Femur (tissue), 1 donor: Measurements from ENCODE around the gene LSP1.

Experiments used
- DNase-seq: peaks from one replicate; pipeline ENCODE4 v3.0.0-alpha.2; 2017

LSP1 gene

DNA sequence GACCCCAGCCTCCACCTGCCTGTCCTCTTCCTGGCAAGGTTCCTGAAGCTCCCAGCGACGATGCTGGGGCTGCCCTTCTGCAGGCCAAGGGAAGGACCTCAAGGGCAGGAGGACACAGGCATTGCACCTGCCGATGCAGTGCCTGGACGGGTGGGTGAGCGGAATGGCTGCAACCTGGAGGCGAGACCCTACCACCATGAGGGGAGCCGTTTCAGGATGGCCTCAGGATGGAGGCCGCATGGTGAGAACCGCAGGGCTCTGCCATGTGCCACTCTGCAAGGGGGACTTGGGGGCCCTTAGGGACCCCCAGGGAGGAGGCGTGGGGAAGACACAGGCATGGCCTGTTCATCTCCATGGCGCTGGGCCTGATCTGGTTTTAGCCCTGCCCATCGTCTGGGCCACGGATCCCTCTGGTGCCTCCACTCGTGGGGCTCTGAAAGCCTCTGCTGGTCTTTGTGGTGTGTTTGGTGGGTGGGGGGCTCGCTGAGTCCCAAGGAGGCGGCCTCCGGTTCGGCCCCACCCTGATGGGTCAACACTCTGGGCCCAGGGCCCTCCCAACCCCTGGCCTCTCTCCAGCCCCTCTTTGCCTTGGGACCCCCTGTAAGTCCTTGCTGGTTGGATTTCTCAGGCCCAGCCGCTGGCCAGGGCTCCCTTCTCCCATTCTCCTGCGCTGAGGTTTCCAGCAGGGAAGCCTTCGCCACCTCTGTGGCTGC is 1.3 kb upstream of the LSP1 start:
- no peak for DNase-seq

DNA sequence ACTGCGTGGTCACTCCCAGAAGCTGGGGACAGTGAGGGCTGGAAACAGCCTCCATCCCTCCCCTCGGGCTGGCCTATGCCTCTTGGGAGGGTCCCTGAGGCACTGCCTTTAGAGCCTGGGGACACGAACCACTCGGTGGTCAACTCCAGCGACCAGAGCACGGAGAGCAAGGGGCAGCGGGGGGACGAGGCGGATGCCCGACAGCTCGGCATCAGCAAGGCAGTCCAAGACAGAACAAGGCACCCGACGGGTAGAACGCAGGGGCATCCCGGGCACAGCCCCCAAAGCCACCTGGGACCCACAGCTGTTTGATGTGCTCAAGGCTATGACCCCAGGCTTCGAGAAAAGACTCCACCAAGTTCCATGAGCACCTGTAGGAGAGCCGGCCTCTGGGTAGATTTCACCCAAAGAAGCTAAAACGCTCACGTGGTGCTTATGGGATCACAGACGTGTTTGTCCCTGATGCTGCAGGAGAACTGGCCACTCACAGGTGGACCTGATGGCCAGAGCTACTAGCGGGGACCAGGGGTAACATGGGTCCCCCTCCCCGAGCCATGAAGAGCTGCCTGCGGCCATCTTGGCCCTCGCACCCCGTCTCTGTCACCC is 510 bp upstream of the LSP1 start:
- DNase-seq = no peak

DNA sequence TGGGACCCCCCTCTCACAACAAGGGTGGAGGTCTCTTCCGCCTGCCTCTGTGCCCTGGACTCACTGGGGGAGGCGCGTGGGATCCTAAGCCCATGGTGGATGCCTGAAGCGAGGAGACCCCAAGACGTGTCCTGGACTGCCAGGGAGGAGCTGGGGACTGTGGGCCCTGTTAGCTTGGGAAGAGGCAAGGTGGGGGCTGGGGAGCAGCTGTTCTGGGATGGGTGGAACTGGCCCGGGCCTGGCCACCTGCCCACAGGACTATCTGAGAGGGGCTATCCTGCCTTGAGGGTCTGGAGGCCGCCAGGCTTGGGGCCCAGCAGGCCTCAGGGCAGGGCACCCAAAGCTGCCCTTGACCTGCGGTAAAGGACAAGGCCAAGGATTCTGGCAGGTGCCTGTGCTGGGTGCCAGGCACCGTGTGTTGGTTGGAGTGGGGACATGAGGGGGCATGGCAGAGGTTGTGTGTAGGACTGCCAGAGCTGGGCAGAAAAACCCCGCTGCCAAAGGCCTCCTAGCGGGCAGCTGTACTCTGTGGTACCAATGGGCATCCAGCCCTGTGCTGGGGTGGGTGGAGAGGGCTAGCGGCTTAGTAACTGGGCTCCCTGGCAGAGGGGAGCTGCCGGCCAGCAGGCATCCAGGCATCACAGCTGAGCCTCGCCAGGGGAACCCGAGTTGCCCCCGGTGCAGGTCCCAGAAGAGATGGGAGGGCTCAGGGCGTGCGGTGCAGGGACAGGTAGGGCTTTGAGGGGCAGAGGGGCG is 670 bp downstream of the LSP1 start:
- DNase-seq = no peak

DNA sequence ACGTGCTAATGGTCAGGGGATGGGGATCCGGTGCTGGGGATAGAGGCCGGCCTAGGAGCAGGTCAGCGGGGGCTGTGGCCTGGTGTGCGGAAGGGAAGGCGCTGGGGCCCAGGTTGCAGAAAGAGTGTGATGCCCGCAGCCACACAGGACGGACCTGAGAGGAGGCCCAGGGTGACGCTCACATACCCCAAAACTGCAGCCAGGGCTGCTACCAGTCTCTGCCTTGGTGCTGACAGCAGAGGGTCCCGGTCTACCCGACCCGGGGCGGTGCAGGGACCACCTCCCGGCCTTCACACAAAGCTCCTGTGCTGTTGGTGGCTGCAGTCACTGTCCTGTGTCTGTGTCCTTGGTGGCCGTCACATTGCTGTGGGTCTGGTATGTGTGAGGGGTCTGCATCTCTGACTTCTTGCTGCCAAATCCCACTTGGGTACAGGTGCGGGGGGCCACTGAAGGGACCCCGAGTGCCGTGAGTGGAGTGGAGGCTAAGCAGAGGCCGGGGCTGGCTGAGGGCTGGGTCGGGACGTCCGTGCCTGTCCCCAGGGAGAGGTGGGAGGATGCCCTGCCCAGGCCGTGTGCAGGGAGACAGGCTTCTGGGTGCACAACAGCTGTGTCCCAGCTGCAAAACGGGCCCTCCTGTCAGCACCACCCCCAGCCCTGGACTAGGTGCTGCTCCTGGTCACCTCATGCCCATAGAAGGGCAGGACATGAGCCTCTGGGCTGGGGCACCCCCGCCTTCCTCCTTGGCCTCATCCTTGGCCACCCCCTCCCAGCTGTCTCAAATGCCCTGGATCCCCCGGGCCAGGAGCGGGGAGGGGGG is 1.5 kb downstream of the LSP1 start:
- no peak for DNase-seq

DNA sequence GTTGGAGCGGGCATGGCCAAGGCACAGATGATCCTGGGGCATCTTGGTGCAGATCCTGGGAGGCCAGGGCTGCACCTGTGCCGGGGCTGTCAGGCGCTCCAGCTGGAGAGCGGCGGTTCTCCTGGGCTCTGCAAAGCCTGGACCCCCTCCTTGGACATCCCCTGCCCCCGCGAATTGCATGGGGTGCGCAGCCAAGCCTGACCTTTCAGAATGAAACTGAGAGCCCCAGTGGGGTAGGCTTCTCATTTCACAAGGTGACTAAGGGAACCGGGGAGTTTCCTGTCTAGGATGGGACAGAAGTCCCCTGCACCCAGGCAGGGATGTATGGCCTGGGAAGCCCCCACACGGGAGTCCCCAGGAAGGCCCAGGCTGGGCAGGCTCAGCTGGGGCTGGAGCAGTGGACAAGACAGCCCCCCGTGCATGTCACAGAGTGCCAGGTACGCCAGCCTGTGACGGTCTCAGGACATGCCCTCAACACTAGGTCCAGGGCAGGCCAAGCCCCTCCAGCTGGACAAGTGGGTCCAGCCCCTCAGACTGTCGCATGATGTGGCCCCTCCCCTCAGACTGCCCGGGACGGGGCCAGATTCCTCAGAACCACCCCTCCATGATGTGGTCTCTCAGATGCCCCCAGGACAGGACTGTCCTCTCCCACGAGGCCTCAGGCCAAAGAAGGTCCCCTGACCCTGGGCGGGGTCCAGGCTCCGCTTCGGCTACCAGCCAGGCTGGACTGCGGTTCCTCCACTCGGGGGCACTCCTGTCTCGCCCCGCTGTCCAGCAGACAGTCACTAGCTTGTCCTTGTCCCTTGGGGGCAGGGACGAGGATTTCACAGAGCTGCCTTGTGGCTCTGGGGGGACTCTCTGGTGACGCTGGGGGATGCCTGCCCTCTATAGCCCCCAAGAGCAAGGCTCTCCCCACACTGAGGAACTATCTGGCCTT is 2.3 kb downstream of the LSP1 start:
- no peak for DNase-seq

DNA sequence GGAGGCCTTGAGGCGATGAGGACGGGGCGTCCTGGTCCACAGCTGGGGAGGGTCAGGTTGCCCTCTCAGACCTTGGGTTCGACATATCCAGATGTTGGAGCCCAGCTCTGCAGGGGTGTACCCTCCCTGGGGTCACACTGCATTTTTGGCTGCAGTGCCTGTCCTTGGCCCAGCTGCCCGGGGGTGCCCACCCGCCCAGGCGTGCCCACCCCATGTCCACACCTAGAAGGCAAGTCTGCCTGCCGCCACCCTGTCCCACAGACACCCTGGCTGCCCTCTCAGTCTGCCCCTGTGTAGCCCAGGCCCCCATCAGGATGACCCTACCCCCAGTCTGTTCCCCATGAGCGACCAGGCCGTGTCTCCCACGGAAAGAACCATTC is 3.0 kb downstream of the LSP1 start:
- DNase-seq = no peak

DNA sequence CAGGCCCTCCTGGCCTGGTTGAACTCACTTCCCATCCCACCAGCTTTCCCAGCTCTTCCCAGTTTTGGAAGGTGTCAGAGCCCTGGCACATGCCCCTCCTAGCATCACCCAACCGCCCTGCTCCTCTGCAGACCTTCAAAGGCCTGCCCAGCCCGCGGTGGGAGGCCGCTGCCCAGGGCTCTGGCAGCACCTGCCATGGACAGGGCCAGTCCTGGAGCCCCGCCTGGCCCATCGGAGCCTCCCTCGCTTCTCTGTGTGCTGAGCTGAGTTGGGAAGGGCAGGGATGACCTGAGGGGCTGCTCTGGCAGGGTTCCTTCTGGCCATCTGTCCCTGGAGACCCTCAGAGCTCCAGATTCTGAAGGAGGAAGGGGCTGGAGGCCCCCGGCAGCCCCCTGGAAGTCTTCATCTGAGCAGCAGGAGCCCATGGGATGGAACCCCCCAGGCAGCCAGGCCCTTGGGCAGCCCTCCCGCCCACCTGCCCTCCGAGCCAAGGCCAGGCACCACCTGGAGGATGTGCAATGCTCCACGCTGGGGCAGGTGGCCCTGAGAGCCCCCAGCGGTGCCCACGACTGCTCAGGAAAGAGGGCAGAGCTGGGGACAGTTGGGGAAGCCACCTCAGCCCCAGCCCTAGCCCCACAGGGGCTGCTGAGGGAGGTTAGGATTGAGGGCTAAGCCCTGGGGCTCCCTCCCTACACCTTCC is 3.6 kb downstream of the LSP1 start:
- no peak for DNase-seq

DNA sequence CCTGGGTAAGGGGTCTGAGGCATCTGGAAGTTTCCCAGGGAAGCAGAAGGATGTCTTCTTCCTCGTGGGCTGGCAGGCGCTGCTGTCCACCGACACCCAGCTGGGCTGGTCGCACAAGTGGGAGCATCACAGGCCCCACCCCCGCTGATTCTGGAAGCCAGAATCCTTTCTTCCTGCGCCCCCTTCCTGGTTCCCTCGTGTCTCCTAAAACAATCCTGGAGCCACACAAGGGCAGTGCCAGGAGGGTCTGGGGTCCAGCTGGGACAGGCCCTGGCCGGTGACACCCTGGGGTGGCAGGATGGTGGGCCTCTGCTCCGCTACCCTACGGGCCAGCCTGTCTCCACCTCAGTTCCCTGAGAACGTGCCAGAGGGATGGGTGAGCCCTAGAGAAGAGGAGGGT is 4.2 kb downstream of the LSP1 start:
- DNase-seq = no peak

DNA sequence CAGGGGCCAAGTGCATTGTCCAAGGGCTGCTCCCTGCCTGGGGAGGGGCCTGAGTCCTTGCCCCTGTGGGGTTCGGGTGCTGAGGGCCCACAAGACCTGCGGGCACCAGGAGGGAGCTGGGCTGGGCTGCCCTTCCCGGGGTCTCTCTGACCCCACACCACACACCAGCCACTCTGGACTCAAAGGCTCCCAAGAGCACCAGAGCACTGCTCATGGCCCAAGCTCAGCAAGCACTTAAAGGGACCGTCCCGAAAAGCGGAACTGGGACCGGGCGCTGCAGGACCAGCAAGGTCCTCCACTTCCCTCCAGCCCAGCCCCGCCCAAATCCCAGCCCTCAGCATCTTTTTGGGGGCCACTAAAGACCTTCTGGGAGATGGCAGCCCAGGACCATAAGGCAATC is 5.3 kb downstream of the LSP1 start:
- no peak for DNase-seq

DNA sequence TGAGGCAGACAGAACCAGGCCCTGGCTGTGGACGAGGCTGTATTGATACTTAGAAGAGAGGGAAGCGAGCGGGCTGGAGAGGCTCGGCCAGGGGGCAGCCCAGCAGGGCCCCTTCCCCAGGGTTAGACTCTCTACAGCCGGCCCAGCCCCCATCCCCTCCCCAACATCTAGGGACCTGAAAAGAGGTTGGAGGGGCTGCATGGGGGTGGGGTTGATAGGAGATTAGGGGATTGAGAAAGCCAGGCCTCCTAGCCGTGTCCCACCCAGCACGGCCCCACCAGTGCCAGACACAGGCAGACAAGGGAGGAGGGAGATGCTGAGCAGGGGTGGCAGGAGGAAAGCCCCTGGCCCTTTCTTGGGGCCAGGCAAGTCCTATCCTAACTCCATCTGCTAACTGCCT is 5.7 kb downstream of the LSP1 start:
- DNase-seq = no peak

DNA sequence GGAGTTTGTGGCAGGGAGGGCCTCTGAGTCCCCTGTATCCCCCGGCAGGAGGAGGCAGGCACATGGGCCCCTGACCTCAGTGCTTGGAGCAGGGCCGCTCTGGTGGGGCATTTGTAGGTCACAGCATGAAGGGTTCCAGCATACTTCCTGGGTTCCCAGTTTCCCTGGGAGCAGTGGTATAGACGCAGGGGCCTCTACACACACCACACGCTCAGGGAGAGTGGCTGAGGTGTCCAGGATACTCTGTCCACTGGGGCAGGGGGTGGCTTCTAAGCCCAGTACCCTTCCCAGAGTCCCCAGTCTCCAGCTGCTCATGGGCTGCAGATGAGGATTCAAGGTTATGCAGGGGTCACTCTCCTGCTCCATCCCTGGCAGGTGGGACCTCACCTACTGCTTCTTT is 6.1 kb downstream of the LSP1 start:
- no peak for DNase-seq

DNA sequence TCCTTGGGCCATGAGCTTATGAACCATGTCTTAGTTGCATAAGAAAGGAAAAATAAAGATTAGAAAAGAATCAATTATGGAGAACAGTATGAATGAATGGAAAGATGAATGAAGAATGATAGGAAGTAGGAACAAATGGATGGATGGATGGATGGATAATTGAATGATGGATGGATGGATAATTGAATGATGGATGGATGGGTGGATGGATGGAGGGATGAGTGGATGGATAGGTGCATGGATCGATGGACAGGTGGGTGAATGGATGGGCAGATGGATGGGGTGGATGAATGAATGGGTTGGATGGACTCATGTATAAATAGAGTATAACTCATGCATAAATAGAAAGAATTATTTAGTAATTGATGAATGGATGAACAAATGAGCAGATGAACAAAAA is 7.2 kb downstream of the LSP1 start:
- no peak for DNase-seq

DNA sequence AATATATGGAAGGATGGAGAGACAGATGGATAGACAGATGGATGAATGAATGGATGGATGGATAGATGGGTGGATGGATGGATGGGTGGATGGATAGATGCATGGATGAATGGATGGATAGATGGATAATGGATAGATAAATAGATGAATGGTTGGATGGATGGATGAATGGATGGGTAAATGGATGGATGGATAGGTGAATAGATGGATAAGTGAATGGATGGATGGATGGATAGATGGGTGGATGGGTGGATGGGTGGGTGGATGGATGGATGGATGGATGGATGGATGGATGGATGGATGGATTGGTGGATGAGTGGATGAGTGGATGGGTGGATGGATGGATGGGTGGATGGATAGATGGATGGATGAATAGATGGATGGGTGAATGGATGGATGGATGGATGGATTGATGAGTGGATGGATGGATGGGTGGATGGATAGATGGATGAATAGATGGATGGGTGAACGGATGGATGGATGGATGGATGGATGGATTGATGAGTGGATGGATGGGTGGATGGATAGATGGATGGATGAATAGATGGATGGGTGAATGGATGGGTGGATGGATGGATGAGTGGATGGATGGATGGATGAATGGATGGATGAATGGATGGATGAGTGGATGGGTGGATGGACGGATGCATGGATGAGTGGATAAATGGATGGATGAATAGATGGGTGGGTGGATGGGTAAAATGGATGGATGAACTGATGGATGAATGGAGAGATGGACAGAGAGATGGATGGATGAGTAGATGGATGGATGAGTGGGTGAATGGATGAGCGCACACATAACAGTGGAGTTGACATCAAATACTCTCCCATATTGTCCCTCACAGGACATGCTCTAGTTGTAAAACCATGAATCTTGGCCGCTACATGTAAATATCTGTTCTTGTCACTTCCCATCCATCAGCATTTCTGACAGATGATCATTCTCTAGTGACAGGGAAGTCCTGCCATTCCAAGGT is 8.8 kb downstream of the LSP1 start:
- DNase-seq = no peak

DNA sequence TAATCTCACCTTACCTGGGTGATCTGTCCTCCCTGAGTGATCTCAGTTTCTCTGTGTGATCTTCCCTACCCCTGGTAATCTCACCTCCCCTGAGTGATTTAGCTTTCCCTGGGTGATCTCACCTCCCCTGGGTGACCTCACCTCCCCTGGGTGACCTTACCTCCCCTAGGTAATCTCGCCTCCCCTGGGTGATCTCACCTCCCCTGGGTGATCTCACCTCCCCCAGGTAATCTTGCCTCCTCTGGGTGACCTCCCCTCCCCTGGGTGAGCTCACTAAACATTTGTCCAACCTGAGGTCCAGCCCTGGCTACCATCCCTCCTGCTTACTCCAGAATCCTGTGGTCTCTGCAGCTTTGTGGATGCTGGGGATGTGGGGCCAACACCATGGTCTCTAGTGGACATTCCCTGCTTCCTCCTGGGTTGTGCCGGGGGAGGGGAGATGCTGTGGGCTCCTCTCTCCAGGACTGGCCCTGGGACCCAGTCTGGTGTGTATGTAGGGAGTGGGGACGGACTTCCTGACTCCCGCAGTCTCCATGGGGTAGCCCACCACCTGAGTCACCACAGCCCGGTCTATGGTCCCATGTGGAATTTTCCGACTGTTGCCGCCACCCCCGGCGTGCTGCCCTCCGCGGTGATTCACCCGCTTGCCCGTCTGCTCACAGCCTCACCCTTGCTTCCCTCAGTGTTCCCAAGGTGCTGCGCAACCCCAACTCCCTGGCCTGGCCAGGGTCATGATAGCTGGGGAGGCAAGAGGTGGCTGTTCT is 9.9 kb downstream of the LSP1 start:
- DNase-seq = no peak

DNA sequence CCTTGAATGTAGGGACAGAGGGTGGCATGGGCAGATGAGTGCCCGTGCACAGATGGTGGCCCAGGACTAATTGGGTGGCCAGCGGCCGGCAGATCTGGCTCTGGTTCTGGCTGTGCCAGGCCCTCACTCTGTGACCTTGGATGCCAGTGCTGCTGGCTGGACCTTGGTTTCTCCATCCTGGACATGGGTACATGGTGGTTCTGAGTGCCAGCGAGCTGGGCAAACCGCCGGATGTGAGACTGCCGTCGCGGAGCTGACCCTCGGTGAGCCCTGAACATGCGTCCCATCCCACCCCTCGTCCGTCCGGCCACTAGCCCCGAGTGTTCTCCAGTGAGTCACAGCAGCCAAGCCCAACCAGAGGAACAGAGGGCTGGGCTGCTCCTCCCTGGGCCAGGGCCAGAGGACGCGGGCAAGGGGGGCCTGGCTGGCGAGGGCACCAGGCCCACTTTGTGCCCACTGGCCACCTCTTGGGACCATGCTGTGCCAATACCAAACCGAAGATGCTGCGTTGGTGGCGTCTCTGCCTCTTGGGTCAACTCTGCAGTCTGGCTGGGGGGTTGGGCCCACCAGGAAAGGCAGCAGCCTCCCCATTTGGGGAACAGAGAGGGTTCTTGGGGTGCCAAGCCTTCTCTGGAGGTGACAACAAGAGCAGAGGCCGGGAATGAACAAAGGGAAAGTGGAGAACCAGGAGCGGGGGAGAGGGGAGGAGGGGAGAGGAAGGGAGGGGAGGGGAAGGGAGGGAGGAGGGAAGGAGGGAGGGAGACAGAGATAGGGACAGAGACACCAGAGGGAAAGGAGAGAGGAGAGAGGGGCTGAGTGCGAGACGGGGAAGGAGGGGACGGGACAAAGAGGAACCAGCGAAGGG is 10.7 kb downstream of the LSP1 start:
- peak; percentile 93 for DNase-seq

DNA sequence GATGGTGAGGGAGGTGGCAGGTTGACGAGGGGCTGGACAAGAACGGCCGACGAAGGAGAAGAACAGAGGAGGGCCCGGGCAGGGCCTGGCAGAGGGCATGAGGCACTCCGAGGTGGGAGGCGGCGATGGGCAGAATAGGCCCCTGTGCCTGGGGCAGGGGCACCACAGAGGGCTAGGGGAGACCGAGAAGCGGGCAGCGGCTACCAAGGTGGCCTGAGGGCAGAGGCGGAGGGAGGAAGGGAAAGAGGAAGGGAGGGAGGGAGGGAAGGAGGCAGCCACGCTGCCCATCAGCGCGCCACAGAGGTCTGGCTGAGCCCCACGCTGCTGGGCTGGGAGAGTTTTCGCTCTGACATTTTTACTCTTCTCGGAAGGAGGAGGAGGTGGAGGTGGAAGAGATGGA is 11.3 kb downstream of the LSP1 start:
- no peak for DNase-seq

DNA sequence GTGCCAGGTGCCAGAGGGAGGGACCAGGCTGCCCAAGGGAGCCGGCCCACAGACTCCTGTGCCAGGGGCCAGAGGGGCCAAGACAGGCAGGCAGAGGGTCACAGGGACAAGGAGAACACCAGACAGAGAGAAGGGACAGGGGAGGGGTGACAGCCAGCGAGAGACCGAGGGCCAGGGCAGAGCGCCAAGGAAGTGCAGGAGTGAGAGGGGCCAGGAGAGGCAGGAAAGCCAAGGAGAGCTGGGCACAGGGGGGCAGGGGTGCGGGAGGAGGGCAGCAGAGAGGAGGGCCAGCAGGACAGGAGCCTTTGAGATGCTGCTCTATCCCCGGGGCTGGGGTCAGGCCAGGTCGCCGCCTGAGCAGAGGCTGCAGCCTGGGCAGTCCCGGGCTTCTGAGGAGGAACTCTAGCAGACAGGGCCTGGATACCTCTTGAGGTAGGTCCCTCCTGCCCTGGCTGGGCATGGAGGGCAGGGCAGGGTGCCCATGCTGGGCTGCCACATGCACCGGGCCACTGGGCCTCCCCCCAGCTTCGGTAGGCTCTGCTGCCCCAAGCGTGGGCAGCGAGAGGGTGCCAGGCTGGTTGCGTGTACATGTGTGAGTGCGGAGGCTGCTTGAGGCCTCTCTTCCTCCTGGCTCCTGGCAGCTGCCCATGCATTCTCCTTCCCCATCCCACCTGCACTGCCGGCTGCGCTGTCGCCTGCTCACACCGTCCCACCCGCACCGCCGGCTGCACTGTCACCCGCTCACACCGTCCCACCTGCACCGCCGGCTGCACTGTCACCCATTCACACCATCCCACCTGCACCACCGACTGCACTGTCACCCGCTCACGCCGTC is 12.2 kb downstream of the LSP1 start:
- peak; percentile 59 for DNase-seq

DNA sequence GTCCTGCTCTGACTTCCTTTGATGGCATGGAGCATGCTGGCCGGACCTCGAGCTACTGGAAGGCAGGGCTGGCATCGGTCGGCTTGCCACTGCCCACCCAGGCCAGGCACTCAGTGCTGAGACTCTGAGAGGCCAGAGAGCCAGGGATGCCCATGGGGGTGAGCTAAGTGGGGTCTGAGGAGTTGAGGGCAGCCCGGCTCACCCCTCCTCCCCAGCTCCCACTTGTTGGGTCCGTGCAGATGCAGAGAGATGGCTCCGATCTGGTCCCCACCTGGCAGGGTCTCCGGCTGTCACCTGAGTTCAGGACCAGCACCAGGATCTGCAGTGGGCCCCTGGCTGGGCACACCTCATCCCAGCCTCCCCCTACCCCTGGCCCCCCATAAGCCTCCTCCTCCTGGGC is 13.3 kb downstream of the LSP1 start:
- DNase-seq = no peak
